GM06990 (cell line): ENCODE measurements around the gene SMARCD3.
A peak's percentile ranks its signal among the peaks of the same experiment; 100 is the strongest.

Experiments used
- DNase-seq: peaks from one replicate; pipeline ENCODE4 v3.0.0-alpha.2; 2011; ENCODE audit not compliant: insufficient read length; ENCODE audit errors: extremely low read depth
- H3K27me3 ChIP-seq: replicated peaks from 2 replicates; pipeline ENCODE4 v1.6.0; 2011; ENCODE audit warnings: low read length; ENCODE audit not compliant: control insufficient read depth, insufficient read depth
- H3K36me3 ChIP-seq: 2 replicates; pipeline ENCODE4 v1.5.1; 2011; ENCODE audit warnings: low read length; ENCODE audit not compliant: control insufficient read depth, insufficient read depth
- H3K4me3 ChIP-seq: replicated peaks from 2 replicates; pipeline ENCODE4 v1.5.1; 2011; ENCODE audit warnings: low read depth, mild to moderate bottlenecking, control low read depth, low read length
- TF ChIP-seq, protein P1 (sequence below): IDR thresholded peaks from 2 replicates; pipeline ENCODE4 v1.5.1; 2011; ENCODE audit warnings: low read length, control low read depth, mild to moderate bottlenecking, inconsistent platforms; ENCODE audit not compliant: insufficient read depth, poor library complexity, severe bottlenecking

SMARCD3 gene

DNA sequence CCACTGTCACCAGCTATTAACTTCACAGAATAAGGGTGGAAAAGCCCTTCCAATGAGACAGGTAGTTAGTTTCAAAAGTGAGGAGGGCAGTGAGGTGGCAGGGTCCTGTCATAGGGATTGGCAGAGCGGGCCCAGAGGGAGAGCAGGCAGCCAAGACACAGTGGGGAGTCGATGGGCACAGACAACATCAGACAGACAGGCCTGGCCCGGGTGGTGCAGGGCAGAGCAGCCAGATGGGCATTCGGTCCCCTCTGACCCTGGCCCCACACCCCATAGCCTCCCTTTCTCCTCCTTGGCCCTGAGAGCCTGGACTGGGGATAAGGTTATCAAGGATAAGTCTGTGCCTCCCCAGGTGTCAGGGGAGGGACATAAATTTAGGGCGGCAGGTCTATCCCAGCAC is 31.4 kb upstream of the SMARCD3 start:
- no peaks in the 10 kb centered on the region; the same call in none of the 2 replicates for H3K27me3 ChIP-seq
- no peak for DNase-seq
- no peaks in the 10 kb centered on the region for H3K36me3 ChIP-seq
- H3K4me3 ChIP-seq, result no peak overlapping the region
- TF ChIP-seq, protein P1, sequence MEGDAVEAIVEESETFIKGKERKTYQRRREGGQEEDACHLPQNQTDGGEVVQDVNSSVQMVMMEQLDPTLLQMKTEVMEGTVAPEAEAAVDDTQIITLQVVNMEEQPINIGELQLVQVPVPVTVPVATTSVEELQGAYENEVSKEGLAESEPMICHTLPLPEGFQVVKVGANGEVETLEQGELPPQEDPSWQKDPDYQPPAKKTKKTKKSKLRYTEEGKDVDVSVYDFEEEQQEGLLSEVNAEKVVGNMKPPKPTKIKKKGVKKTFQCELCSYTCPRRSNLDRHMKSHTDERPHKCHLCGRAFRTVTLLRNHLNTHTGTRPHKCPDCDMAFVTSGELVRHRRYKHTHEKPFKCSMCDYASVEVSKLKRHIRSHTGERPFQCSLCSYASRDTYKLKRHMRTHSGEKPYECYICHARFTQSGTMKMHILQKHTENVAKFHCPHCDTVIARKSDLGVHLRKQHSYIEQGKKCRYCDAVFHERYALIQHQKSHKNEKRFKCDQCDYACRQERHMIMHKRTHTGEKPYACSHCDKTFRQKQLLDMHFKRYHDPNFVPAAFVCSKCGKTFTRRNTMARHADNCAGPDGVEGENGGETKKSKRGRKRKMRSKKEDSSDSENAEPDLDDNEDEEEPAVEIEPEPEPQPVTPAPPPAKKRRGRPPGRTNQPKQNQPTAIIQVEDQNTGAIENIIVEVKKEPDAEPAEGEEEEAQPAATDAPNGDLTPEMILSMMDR, result no peak

DNA sequence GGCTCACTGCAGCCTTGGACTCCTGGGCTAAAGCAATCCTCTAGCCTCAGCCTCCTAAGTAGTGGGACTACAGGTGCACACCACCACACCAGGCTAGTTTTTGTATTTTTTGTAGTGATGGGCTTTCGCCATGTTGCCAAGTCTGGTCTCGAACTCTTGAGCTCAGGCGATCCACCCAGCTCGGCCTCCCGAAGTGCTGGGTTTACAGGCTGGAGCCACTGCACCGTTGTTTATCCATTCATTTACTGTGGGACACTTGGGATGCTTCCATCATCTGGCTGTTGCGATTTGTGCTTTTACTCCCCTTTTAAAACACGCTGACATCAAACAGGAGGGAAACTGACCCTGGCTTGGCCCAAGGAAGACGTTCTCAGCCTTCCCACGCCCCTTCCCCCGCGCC is 30.5 kb upstream of the SMARCD3 start:
- Histone ChIP-seq H3K4me3 (no peak overlapping the region), H3K36me3 (no peaks in the 10 kb centered on the region), H3K27me3 (no peaks in the 10 kb centered on the region; the same call in none of the 2 replicates)
- TF ChIP-seq, protein P1, result no peak
- DNase-seq, result no peak

DNA sequence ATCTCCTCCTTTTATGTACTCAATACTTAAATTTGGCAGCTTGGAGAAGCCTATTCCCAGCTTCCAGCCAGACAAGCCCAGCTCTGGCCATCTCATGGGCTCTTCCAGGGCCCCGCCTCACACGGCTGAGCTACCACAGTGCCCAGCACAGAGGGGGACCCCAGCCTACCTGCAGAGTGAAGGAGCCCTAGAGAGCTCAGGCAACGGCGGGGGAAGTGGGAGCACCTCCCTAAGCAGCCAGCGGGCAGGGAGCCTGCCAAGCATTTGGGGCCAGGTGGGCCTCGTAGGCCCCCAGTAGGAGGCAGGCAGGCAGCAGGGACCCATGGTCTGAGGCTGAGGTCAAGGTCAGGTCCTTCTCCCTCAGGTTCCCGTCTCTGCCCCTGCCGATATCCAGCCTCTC is 29.1 kb upstream of the SMARCD3 start:
- no peaks in the 10 kb centered on the region for H3K36me3 ChIP-seq
- TF ChIP-seq, protein P1, result no peak
- no peak for DNase-seq
- H3K4me3 ChIP-seq, result no peak overlapping the region
- H3K27me3 ChIP-seq, result no peaks in the 10 kb centered on the region; the same call in none of the 2 replicates

DNA sequence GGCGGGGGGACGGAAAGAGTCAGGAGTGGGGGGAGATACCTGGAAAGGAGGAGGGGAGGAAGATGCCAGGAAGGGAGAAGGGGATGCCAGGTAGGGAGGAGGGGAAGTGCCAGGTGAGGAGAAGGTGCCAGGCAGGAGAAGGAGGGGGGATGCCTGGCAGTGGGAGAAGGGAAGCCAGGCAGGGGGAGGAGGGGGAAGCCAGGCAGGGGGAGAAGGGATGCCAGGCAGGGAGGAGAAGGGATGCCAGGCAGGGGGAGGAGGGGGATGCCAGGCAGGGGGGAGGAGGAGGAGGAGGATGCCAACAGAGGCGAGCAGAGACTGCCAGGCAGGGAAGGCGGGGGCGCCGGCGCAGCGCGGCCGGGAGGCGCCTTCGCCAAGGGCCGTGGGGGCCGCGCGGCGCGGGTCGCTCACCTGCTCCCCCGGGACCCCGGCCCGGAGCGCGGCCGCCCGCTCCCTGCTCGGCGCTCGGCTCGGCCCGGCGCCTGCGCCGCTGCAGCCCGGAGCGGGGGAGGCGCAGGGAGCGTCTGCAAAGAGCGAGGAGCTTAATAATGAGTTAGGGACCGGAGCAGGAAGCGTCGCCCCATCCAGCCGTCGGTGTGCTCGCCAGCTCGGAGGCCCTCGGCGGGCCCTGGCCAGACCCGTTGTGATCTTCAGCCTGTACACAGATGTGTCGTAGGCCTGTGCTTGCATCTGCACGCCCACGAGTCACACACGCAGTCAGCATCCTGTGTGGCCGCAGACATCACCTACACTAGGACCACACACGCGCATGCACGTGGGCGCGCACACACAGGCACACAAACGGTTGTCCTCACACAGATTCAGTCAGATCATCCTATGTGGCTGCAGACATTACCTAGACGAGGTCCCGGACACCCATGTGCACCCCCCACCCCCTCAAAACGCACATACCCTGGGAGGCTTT is 28.4 kb upstream of the SMARCD3 start:
- no peaks in the 10 kb centered on the region for H3K36me3 ChIP-seq

DNA sequence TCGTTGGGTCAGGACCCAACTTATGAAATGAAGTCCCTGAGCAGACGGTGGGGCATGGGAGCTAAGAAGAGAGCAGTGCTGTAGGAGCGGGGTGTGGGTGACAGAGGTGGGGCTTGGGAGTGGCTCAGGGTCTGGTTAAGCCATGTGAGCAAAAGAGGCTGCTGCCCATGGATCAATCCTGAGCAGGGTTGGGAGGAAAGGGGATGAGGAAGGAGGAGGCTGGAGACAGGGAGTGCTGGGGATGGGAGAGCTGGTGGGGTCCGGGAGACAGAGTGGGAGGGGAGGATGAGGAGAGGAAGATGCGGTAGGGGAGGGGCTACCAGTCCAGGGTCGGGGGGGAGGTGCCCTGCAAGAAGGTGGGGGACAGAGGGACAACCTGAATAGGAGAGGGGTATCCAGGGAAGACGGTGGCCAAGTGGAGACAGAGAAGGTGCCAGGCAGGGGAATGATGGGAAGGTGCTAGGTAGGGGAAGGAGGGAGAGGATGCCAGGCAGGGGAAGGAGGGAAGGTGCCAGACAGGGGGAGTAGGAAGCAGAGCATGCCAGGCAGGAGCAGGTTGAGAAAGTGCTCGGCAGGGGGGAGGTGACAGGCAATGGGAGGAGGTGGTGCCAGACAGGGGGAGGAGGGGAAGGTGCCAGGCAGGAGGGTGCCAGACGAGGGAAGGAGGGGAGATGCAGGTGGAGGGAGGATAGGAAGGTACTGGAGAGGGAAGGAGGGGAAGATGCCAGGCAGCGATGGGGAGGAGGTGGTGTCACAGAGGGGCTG is 27.5 kb upstream of the SMARCD3 start:
- no peak for DNase-seq
- Histone ChIP-seq H3K27me3 (no peaks in the 10 kb centered on the region; the same call in none of the 2 replicates), H3K4me3 (no peak overlapping the region), H3K36me3 (no peaks in the 10 kb centered on the region)
- TF ChIP-seq, protein P1, result no peak

More for the DNA sequence above, 28.4 kb upstream of the SMARCD3 start:
- TF ChIP-seq, protein P1, result no peak
- H3K27me3 ChIP-seq, result no peaks in the 10 kb centered on the region; the same call in none of the 2 replicates
- peak overlapping the region; percentile 42 for H3K4me3 ChIP-seq
- peak; percentile 55 for DNase-seq
